ENCODE results near the gene TMEM125. TPM values are rescaled to one million over a fixed set of nuclear protein-coding genes. Genes with fewer than 3 reads are reported as not detected.

Gene TMEM125
- total RNA-seq, 1 donor from 2014 or later: 15.7 TPM

DNA sequence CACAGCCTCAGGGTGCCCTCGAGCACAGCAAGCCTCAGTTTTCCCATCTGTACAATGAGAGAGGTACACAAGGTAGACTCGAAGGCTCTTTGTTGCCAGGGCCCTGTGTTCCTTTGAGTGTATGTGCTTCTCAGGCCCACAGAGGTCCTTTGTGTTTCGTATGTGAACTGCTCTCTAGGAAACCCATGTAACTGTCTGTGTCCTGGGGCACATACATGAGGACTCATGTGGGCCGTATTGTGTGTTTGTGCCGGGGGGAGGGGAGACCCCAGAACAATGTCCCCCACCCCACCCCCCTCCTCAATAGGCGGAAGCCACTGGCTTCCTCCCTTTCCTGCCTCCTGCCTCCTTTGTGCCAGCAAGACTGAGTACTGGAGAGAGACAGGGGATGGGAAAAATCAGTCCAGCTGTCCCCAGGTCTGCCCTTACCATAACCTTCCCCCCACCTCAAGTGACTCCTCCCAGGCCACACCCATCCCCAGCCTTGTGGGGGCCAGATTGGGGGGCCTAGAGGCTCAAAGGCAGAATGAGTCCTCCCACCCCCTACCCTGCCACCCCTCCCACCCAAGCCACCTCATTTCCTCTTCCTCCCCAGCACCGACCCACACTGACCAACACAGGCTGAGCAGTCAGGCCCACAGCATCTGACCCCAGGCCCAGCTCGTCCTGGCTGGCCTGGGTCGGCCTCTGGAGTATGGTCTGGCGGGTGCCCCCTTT lies 30.8 kb downstream of the TMEM125 start, which contains the start of gene TIE1:
Gene TIE1, plus strand, starts transcription at position 605 of the 717 bp plus-strand sequence. Its CDS starts 90 bp downstream, at position 695.
- no peak within 1 kb of the TSS for H3K4me3 ChIP-seq (ENCODE audit: low read depth, low read length)
- no peaks in the 10 kb centered on the region for H3K36me3 ChIP-seq (ENCODE audit: control insufficient read depth, insufficient read depth, low read length)
- H3K27me3 ChIP-seq (ENCODE audit: control insufficient read depth, insufficient read depth, low read length): no peaks in the 10 kb centered on the region
- no peak for DNase-seq (ENCODE audit: low read depth)
- TF ChIP-seq, protein P1, sequence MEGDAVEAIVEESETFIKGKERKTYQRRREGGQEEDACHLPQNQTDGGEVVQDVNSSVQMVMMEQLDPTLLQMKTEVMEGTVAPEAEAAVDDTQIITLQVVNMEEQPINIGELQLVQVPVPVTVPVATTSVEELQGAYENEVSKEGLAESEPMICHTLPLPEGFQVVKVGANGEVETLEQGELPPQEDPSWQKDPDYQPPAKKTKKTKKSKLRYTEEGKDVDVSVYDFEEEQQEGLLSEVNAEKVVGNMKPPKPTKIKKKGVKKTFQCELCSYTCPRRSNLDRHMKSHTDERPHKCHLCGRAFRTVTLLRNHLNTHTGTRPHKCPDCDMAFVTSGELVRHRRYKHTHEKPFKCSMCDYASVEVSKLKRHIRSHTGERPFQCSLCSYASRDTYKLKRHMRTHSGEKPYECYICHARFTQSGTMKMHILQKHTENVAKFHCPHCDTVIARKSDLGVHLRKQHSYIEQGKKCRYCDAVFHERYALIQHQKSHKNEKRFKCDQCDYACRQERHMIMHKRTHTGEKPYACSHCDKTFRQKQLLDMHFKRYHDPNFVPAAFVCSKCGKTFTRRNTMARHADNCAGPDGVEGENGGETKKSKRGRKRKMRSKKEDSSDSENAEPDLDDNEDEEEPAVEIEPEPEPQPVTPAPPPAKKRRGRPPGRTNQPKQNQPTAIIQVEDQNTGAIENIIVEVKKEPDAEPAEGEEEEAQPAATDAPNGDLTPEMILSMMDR (IDR thresholded peaks at IDR 0.05; ENCODE audit: insufficient read depth, low read length, poor library complexity, severe bottlenecking): no peak

DNA sequence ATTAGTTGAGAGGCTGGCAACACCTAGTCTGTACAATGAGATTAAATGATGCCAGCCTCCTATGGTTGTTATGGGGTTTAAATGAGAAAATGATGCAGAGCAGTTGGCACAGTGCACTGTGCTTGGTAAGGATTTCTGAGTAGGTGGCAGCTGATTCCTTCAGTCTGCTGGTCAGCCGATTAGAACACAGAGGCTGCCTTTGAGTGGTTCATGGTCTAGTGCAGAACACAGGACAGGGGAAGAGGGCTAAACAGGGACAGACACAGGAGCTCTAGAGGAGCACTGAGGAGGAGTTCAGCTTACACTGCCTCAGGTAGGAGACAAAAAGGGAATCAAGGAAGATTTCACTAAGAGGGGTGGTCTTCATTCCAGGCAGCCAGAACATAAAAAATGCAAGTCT lies 32.4 kb downstream of the TMEM125 start:
- TF ChIP-seq, protein P1 (IDR thresholded peaks at IDR 0.05; ENCODE audit: insufficient read depth, low read length, poor library complexity, severe bottlenecking): no peak
- H3K4me3 ChIP-seq (ENCODE audit: low read depth, low read length): no peak overlapping the region
- H3K36me3 ChIP-seq (ENCODE audit: control insufficient read depth, insufficient read depth, low read length): no peaks in the 10 kb centered on the region
- peaks cover 3% of the 10 kb centered on the region for H3K27me3 ChIP-seq (ENCODE audit: control insufficient read depth, insufficient read depth, low read length)
- no peak for DNase-seq (ENCODE audit: low read depth)

DNA sequence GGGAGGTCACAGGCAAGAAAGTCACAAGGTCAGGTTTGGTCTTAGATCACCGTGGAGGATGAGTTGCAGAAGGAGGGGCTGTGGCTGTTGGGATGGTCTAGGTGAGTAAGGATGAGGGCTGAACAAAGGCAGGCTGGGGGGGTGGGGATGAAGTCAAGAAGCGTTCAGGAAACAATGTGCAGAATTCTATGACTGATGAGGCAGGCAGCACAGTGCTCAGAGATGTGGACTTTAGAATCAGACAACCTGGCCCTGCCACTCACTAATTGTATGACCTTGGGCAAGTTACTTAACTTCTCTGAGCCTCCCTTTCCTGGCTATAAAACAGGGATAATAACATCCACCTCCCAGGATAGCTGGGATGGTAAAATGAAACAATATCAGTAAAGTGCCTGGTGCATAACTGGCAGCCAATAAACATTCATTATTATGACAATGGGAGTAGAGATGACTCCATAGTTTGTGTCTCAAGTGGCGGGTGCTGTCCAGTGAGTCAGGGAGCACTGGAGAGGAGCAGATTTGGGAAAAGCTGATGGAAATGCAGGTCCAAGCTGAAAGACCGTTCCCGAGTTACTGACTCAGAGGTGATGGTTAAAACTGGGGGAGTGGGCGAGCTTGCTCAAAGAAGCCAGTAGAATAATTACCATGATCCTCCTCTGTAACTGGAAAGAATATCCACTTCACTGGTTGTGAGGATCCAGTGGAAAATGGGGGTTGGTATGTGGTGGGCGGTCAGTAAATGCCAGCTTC lies 33.1 kb downstream of the TMEM125 start:
- DNase-seq (ENCODE audit: low read depth): no peak
- H3K27me3 ChIP-seq (ENCODE audit: control insufficient read depth, insufficient read depth, low read length): peaks cover 5% of the 10 kb centered on the region
- TF ChIP-seq, protein P1 (IDR thresholded peaks at IDR 0.05; ENCODE audit: insufficient read depth, low read length, poor library complexity, severe bottlenecking): no peak
- H3K4me3 ChIP-seq (ENCODE audit: low read depth, low read length): no peak overlapping the region
- no peaks in the 10 kb centered on the region for H3K36me3 ChIP-seq (ENCODE audit: control insufficient read depth, insufficient read depth, low read length)

DNA sequence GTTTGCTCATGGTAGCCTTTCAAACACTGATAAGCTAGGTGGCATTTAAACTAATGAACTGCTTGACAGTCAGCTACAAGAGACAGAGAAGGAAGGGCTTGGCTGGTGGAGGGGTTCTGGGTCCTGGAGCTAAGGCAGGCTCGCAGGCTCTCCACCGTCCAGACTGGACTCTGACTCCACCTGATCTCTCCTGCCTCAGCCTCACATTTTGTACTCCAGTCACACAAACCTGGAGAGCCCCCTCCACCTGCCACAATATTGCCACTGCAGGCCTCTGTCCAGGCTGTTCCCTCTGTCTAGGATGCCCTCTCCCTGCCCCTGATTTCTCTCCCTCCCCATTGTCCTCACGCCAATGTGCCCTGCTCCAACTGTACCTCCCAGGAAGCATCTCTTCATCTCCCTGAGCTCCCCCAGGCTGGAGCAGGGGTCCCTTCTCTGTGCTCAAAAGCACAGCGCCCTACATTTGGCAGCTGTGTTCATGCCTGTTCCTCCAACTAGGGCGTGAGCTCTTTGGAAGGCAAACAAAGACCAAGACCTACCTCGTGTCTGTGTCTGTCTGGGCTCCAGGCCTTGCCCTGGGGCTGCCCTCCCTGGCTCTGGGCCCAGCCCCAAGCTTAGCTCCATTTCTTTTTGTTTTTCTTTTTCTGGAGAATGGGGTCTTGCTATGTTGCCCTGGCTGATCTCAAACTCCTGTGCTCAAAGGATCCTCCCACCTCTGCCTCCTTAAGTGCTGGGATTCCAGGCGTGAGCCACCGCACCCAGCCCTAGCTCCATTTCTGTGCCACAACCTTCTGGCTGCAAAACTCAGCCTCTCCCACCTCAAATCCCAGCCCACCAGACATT lies 33.9 kb downstream of the TMEM125 start:
- DNase-seq (ENCODE audit: low read depth): no peak
- peaks cover 5% of the 10 kb centered on the region for H3K27me3 ChIP-seq (ENCODE audit: control insufficient read depth, insufficient read depth, low read length)
- TF ChIP-seq, protein P1 (IDR thresholded peaks at IDR 0.05; ENCODE audit: insufficient read depth, low read length, poor library complexity, severe bottlenecking): no peak
- no peaks in the 10 kb centered on the region for H3K36me3 ChIP-seq (ENCODE audit: control insufficient read depth, insufficient read depth, low read length)
- no peak overlapping the region for H3K4me3 ChIP-seq (ENCODE audit: low read depth, low read length)

DNA sequence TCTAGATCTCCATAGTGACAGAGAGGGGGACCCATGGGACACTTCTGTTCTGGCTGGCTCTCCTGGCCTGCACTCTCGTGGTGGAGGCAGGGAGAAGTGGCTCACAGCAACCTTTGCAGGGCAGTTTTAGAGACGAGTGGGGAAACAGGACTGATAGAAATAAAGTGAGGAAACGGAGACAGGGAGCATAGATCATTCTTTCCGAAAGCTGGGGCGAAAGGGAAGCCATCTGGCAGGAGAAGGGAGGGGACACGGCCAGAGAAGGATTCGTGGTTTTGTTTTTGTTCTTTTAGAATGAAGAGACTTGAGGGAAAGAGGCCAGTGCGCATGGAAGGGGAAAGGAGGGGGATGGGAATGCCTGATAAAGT lies 34.5 kb downstream of the TMEM125 start:
- no peaks in the 10 kb centered on the region for H3K36me3 ChIP-seq (ENCODE audit: control insufficient read depth, insufficient read depth, low read length)
- TF ChIP-seq, protein P1 (IDR thresholded peaks at IDR 0.05; ENCODE audit: insufficient read depth, low read length, poor library complexity, severe bottlenecking): no peak
- H3K4me3 ChIP-seq (ENCODE audit: low read depth, low read length): no peak overlapping the region
- peaks cover 5% of the 10 kb centered on the region for H3K27me3 ChIP-seq (ENCODE audit: control insufficient read depth, insufficient read depth, low read length)
- DNase-seq (ENCODE audit: low read depth): no peak

All from kidney epithelial cell (primary cell).